ENCODE results near the gene MDH2. TPM values are rescaled to one million over a fixed set of nuclear protein-coding genes. Genes with fewer than 3 reads are reported as not detected.

The MDH2 gene
- total and polyA plus RNA-seq, 2 of the 8 experiments (the other 6 are each of a cell fraction or from before 2014, with no cell fraction given) = 203 to 254 TPM

GRCh38 chr7:76069238-76069638 is 21.3 kb downstream of the MDH2 start:
- no peak overlapping the region for H2BK15ac ChIP-seq (ENCODE audit: low read length)
- no peaks in the 10 kb centered on the region for H3K23me2 ChIP-seq (ENCODE audit: low read depth, low read length)
- no peak overlapping the region for H2BK12ac ChIP-seq (ENCODE audit: low read depth, low read length)
- no peaks in the 10 kb centered on the region for H3K79me2 ChIP-seq (ENCODE audit: control insufficient read depth in 1 of 2, insufficient read depth in 2 of 2, low read length in 2 of 2)
- peaks cover 0 to under 1% of the 10 kb centered on the region in 2 experiments for H4K20me1 ChIP-seq (replicated peaks in 1 of 2; ENCODE audit: control insufficient read depth in 1 of 2, insufficient read depth in 2 of 2, low read length in 2 of 2)
- H2AFZ ChIP-seq (ENCODE audit: low read length) = no peak overlapping the region
- no peak overlapping the region for H4K8ac ChIP-seq (ENCODE audit: extremely low read depth, insufficient read depth, low read length)
- ChIA-PET CTCF (ENCODE audit: partially characterized antibody) (interaction anchor here (0.6 to 7.1 kb wide), 22 partner anchors 9 to 246 kb away, joined by 3 to 50 read pairs (median 4); no protein-coding TSS in a partner anchor), POLR2A (ENCODE audit: partially characterized antibody) (interaction anchor here (0.9 to 10.6 kb wide), 2 partner anchors 15 to 77 kb away, joined by 3 to 127 read pairs; partner anchors contain the start of genes MDH2 and STYXL1)
- no peak overlapping the region for H3K4me2 ChIP-seq (ENCODE audit: insufficient read depth in 1 of 2, low read depth in 2 of 2, low read length in 2 of 2)
- TF ChIP-seq CREB1 (IDR thresholded peaks at IDR 0.05) (no peak), CTCF (IDR thresholded peaks at IDR 0.05; ENCODE audit: control extremely low read depth in 1 of 3, insufficient read depth in 1 of 3, low read depth in 1 of 3, low read length in 3 of 3) (peak; percentile 32 to 69 (median 67)), GTF2F1 (IDR thresholded peaks at IDR 0.05; ENCODE audit: borderline replicate concordance, low read depth, low read length) (no peak), KDM1A (IDR thresholded peaks at IDR 0.05; ENCODE audit: borderline replicate concordance, low read length) (no peak), TAF7 (optimal IDR thresholded peaks at IDR 0.05; ENCODE audit: borderline replicate concordance, low read depth, low read length) (peak; percentile 5), CEBPB (IDR thresholded peaks at IDR 0.05; ENCODE audit: low read depth, low read length) (no peak), POLR2A (IDR thresholded peaks at IDR 0.05; ENCODE audit: control extremely low read depth in 1 of 2, low read depth in 2 of 2, low read length in 2 of 2) (no peak), KDM5A (IDR thresholded peaks at IDR 0.05; ENCODE audit: low read length) (no peak), YY1 (IDR thresholded peaks at IDR 0.05; ENCODE audit: low read depth, low read length) (0 out of 2 replicates have a peak, but pooled peaks have one; percentile 24), RAD21 (IDR thresholded peaks at IDR 0.05 in 1 of 2, conservative IDR thresholded peaks at IDR 0.05 in 1 of 2; ENCODE audit: low read depth in 2 of 2, low read length in 2 of 2) (peak; percentile 84)
- H3K14ac ChIP-seq (ENCODE audit: insufficient read length) = no peak overlapping the region
- H3K18ac ChIP-seq (ENCODE audit: extremely low read depth, low read length) = no peak overlapping the region
- no peak overlapping the region for H2BK120ac ChIP-seq (replicated peaks; ENCODE audit: low read depth, low read length)
- H3K4me1 ChIP-seq (replicated peaks in 1 of 4; ENCODE audit: control insufficient read depth in 3 of 4, insufficient read depth in 4 of 4, low read length in 3 of 4) = peaks cover 0 to 3% (median 1%) of the 10 kb centered on the region in 4 experiments; a peak in 5 of 7 replicates
- FAIRE-seq (peak; percentile 74), DNase-seq (ENCODE audit: low read depth in 1 of 2, low spot score in 2 of 2) (peak in 1 of 2 experiments; percentile 46)
- H3K56ac ChIP-seq (replicated peaks; ENCODE audit: insufficient read length, low read depth, low read length) = no peak overlapping the region
- H3K36me3 ChIP-seq (ENCODE audit: control insufficient read depth in 2 of 4, insufficient read depth in 4 of 4, low read length in 3 of 4) = peaks cover 16 to 26% (median 22%) of the 10 kb centered on the region in 4 experiments
- H3K4ac ChIP-seq (replicated peaks; ENCODE audit: insufficient read length, low read depth, low read length) = no peak overlapping the region
- no peak overlapping the region for H4K91ac ChIP-seq (replicated peaks; ENCODE audit: insufficient read length, low read length)
- H3K27ac ChIP-seq (ENCODE audit: low read depth, low read length) = no peak overlapping the region
- no peak overlapping the region for H3K9ac ChIP-seq (replicated peaks in 1 of 4; ENCODE audit: extremely low read depth in 1 of 4, low read depth in 3 of 4, low read length in 3 of 4)
- no peak overlapping the region for H3K23ac ChIP-seq (ENCODE audit: insufficient read length)
- H2AK5ac ChIP-seq (ENCODE audit: low read depth, low read length) = no peak overlapping the region
- no peak overlapping the region for H3K4me3 ChIP-seq (ENCODE audit: extremely low read depth in 1 of 4, insufficient read depth in 2 of 4, low read depth in 3 of 4, low read length in 4 of 4)
- H4K5ac ChIP-seq (ENCODE audit: insufficient read length, low read depth, low read length) = no peak overlapping the region
- no peaks in the 10 kb centered on the region for H3K27me3 ChIP-seq (replicated peaks in 1 of 4; ENCODE audit: control insufficient read depth in 3 of 4, extremely low read depth in 1 of 4, insufficient read depth in 3 of 4, low read length in 3 of 4)
- H3K79me1 ChIP-seq (ENCODE audit: low read depth, low read length) = no peaks in the 10 kb centered on the region
- no peak overlapping the region for H2BK20ac ChIP-seq (ENCODE audit: low read length)
- WGBS, 2 experiments (ENCODE audit: extremely low coverage in 1 of 2, insufficient coverage in 1 of 2, insufficient read length in 1 of 2, insufficient replicate concordance in 2 of 2, low coverage in 1 of 2, low lambda C conversion rate in 2 of 2, missing lambda C conversion rate in 1 of 2) = 58% methylated on average over 2 of the region's 8 CpGs; no CpG with 5 or more reads in 1 of the 2 experiments
- H2BK5ac ChIP-seq (ENCODE audit: low read depth, low read length) = no peak overlapping the region
- no peaks in the 10 kb centered on the region for H3K9me3 ChIP-seq (ENCODE audit: insufficient read depth in 2 of 2, low read depth in 1 of 2, low read length in 1 of 2)
